ENCODE measurements around the gene TMEM138. TPM values are rescaled to one million over a fixed set of nuclear protein-coding genes. Genes with fewer than 3 reads are reported as not detected.

Gene TMEM138
- total RNA-seq, 1 donor: 41.3 TPM

DNA sequence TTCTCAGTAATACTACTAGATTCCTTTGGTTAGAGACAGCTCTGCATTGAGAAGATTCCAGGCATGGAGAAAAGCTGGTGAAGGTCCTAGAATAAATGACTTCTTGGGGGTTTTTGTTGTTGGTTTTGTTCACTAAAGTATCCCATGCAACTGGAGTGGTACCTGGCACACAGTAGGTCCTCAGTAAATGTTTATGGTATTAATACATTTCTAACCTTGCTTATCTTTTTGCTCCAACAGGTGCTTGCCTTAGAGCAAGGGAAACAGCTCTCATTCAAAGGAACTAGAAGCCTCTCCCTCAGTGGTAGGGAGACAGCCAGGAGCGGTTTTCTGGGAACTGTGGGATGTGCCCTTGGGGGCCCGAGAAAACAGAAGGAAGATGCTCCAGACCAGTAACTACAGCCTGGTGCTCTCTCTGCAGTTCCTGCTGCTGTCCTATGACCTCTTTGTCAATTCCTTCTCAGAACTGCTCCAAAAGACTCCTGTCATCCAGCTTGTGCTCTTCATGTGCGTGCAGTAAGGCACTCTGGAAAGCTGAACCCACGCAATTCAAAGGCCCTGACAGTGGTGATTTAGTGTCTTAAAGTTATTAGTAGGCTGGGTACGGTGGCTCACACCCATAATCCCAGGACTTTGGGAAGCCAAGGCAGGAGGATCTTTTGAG lies 2.0 kb downstream of the TMEM138 start:
- Histone ChIP-seq H2AFZ (ENCODE audit: low read length) (no peak overlapping the region), H3K27ac (ENCODE audit: low read depth, low read length) (peak overlapping the region; percentile 96), H3K79me2 (ENCODE audit: insufficient read depth, low read length) (peaks cover 44% of the 10 kb centered on the region), H3K4me3 (ENCODE audit: insufficient read depth, low read length) (no peak overlapping the region), H3K27me3 (ENCODE audit: insufficient read depth, low read length) (no peaks in the 10 kb centered on the region), H3K4me2 (ENCODE audit: insufficient read depth, low read length) (peak overlapping the region; percentile 99), H3K9me3 (ENCODE audit: low read depth, low read length) (no peaks in the 10 kb centered on the region), H4K20me1 (ENCODE audit: insufficient read depth, low read length) (peaks cover 3% of the 10 kb centered on the region), H3K36me3 (ENCODE audit: insufficient read depth, low read length) (peaks cover 55% of the 10 kb centered on the region), H3K4me1 (ENCODE audit: insufficient read depth, low read length) (peaks cover 55% of the 10 kb centered on the region)
- DNase-seq (ENCODE audit: insufficient read length, low spot score, missing footprints): peak; percentile 18
- TF ChIP-seq, protein P1, sequence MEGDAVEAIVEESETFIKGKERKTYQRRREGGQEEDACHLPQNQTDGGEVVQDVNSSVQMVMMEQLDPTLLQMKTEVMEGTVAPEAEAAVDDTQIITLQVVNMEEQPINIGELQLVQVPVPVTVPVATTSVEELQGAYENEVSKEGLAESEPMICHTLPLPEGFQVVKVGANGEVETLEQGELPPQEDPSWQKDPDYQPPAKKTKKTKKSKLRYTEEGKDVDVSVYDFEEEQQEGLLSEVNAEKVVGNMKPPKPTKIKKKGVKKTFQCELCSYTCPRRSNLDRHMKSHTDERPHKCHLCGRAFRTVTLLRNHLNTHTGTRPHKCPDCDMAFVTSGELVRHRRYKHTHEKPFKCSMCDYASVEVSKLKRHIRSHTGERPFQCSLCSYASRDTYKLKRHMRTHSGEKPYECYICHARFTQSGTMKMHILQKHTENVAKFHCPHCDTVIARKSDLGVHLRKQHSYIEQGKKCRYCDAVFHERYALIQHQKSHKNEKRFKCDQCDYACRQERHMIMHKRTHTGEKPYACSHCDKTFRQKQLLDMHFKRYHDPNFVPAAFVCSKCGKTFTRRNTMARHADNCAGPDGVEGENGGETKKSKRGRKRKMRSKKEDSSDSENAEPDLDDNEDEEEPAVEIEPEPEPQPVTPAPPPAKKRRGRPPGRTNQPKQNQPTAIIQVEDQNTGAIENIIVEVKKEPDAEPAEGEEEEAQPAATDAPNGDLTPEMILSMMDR (IDR thresholded peaks at IDR 0.05; ENCODE audit: extremely low read depth, low read depth, low read length): no peak

GRCh38 chr11:61367406-61367805 lies 5.2 kb downstream of the TMEM138 start:
- Histone ChIP-seq H3K27me3 (ENCODE audit: insufficient read depth, low read length) (no peaks in the 10 kb centered on the region), H3K9me3 (ENCODE audit: low read depth, low read length) (no peaks in the 10 kb centered on the region), H3K4me1 (ENCODE audit: insufficient read depth, low read length) (peaks cover 52% of the 10 kb centered on the region), H4K20me1 (ENCODE audit: insufficient read depth, low read length) (no peaks in the 10 kb centered on the region), H3K27ac (ENCODE audit: low read depth, low read length) (peak overlapping the region; percentile 92), H3K36me3 (ENCODE audit: insufficient read depth, low read length) (peaks cover 56% of the 10 kb centered on the region), H3K79me2 (ENCODE audit: insufficient read depth, low read length) (peaks cover 27% of the 10 kb centered on the region), H2AFZ (ENCODE audit: low read length) (no peak overlapping the region), H3K4me2 (ENCODE audit: insufficient read depth, low read length) (no peak overlapping the region), H3K4me3 (ENCODE audit: insufficient read depth, low read length) (no peak overlapping the region)
- TF ChIP-seq, protein P1 (IDR thresholded peaks at IDR 0.05; ENCODE audit: extremely low read depth, low read depth, low read length): no peak
- DNase-seq (ENCODE audit: insufficient read length, low spot score, missing footprints): no peak

DNA sequence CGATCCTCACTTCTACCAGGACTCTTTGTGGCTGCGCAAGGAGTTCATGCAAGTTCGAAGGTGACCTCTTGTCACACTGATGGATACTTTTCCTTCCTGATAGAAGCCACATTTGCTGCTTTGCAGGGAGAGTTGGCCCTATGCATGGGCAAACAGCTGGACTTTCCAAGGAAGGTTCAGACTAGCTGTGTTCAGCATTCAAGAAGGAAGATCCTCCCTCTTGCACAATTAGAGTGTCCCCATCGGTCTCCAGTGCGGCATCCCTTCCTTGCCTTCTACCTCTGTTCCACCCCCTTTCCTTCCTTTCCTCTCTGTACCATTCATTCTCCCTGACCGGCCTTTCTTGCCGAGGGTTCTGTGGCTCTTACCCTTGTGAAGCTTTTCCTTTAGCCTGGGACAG lies 6.5 kb downstream of the TMEM138 start:
- no peaks in the 10 kb centered on the region for H3K27me3 ChIP-seq (ENCODE audit: insufficient read depth, low read length)
- H3K79me2 ChIP-seq (ENCODE audit: insufficient read depth, low read length): peaks cover 15% of the 10 kb centered on the region
- no peak overlapping the region for H2AFZ ChIP-seq (ENCODE audit: low read length)
- TF ChIP-seq, protein P1 (IDR thresholded peaks at IDR 0.05; ENCODE audit: extremely low read depth, low read depth, low read length): no peak
- H3K27ac ChIP-seq (ENCODE audit: low read depth, low read length): peak overlapping the region; percentile 100
- H4K20me1 ChIP-seq (ENCODE audit: insufficient read depth, low read length): no peaks in the 10 kb centered on the region
- no peak for DNase-seq (ENCODE audit: insufficient read length, low spot score, missing footprints)
- H3K9me3 ChIP-seq (ENCODE audit: low read depth, low read length): no peaks in the 10 kb centered on the region
- peaks cover 42% of the 10 kb centered on the region for H3K4me1 ChIP-seq (ENCODE audit: insufficient read depth, low read length)
- H3K4me2 ChIP-seq (ENCODE audit: insufficient read depth, low read length): peak overlapping the region; percentile 41
- H3K36me3 ChIP-seq (ENCODE audit: insufficient read depth, low read length): peaks cover 59% of the 10 kb centered on the region
- no peak overlapping the region for H3K4me3 ChIP-seq (ENCODE audit: insufficient read depth, low read length)

DNA sequence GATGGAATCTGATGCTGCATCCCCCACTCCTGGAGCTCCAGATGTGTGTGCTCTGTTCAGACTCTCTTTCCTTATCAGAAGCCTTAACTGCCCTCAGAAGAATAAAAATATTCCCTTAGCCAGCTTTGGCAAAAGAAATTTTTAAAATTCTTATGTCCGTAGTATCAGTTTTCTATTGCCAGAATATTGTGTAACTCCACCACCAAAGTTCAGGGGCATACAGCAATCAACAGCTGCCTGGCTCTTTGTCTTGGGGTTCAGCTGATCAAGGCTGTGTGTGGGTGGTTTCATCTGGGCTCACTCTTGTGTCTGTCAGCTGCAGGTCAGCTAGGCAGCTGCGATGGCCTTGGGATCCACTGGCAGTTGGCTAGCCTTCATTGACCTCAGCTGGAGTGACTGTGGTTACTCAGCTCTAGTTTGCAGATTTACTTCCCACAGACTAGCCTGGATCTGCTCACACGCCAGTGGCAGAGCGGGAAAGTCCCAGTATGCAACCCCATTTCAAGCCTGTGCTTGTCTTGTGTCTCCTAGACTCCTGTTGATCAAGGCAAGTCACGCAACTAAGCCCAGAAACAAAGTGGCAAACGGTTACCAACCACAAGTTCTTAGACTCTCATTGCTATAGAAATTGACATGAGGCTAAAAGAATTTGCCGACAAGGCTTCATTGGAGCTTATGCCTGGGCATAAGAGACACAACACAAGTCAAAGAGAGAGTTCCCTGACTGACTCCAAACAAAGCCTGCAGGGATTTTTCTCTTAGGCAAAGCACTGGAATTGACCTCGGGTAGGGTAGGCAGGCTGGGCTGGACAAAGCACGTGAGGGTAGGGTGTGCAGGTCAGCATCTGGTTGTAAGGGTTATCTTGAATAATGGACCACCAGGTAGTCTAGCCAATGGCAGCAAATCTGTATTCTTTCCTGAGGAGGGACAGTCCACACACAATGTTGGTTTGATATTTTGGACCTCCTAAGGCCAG lies 7.5 kb downstream of the TMEM138 start:
- H3K4me1 ChIP-seq (ENCODE audit: insufficient read depth, low read length): peaks cover 42% of the 10 kb centered on the region

More for the DNA sequence above, 7.5 kb downstream of the TMEM138 start:
- peak; percentile 92 for DNase-seq (ENCODE audit: insufficient read length, low spot score, missing footprints)
- H2AFZ ChIP-seq (ENCODE audit: low read length): no peak overlapping the region
- H3K4me2 ChIP-seq (ENCODE audit: insufficient read depth, low read length): peak overlapping the region; percentile 53
- H3K27me3 ChIP-seq (ENCODE audit: insufficient read depth, low read length): no peaks in the 10 kb centered on the region
- H3K79me2 ChIP-seq (ENCODE audit: insufficient read depth, low read length): peaks cover 5% of the 10 kb centered on the region
- peak overlapping the region; percentile 100 for H3K27ac ChIP-seq (ENCODE audit: low read depth, low read length)
- H3K9me3 ChIP-seq (ENCODE audit: low read depth, low read length): no peaks in the 10 kb centered on the region
- H3K4me3 ChIP-seq (ENCODE audit: insufficient read depth, low read length): peak overlapping the region; percentile 10
- no peaks in the 10 kb centered on the region for H4K20me1 ChIP-seq (ENCODE audit: insufficient read depth, low read length)
- TF ChIP-seq, protein P1 (IDR thresholded peaks at IDR 0.05; ENCODE audit: extremely low read depth, low read depth, low read length): no peak
- peaks cover 50% of the 10 kb centered on the region for H3K36me3 ChIP-seq (ENCODE audit: insufficient read depth, low read length)
